ENCODE results near the gene PROSER2. TPM values are rescaled to one million over a fixed set of nuclear protein-coding genes. Genes with fewer than 3 reads are reported as not detected.
A peak's percentile ranks its signal among the peaks of the same experiment; 100 is the strongest.

The PROSER2 gene
- total RNA-seq, 1 experiment from 2014 or later = 19.5 TPM

DNA sequence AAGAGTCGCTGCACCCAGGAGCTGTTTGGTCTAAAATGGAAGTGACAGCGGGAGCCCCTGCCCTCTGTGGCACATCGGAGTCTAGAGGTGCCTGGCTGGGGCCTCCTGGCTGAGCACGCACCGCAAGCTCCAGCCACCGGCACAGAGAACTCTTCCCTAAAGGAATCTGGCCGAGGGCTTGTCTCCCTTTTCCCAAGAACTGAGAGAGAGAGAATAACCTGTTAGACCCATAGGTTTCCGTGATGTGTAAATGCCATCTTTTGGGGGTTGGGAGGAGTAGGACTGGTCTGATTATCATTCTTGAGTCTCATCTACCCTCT lies 47.3 kb downstream of the PROSER2 start:
- H3K4me3 Mint-ChIP-seq (ENCODE audit: low read depth, unreplicated experiment) = no peak overlapping the region
- TF ChIP-seq, protein P1, sequence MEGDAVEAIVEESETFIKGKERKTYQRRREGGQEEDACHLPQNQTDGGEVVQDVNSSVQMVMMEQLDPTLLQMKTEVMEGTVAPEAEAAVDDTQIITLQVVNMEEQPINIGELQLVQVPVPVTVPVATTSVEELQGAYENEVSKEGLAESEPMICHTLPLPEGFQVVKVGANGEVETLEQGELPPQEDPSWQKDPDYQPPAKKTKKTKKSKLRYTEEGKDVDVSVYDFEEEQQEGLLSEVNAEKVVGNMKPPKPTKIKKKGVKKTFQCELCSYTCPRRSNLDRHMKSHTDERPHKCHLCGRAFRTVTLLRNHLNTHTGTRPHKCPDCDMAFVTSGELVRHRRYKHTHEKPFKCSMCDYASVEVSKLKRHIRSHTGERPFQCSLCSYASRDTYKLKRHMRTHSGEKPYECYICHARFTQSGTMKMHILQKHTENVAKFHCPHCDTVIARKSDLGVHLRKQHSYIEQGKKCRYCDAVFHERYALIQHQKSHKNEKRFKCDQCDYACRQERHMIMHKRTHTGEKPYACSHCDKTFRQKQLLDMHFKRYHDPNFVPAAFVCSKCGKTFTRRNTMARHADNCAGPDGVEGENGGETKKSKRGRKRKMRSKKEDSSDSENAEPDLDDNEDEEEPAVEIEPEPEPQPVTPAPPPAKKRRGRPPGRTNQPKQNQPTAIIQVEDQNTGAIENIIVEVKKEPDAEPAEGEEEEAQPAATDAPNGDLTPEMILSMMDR (IDR thresholded peaks at IDR 0.05; ENCODE audit: unreplicated experiment) = no peak
- peaks cover 33% of the 10 kb centered on the region for H3K36me3 Mint-ChIP-seq (ENCODE audit: insufficient read depth, unreplicated experiment)
- intact Hi-C loops (cut with micrococcal nuclease; ENCODE audit: unreplicated experiment) = no loop called here
- H3K27me3 Mint-ChIP-seq (ENCODE audit: unreplicated experiment) = no peaks in the 10 kb centered on the region
- CTCF ChIA-PET = interaction anchor here (0.5 kb wide), 1 partner anchor 264 kb away, joined by 3 read pairs; no protein-coding TSS in a partner anchor
- BruUV-seq (replicated peaks) = no TSS peak
- no peaks in the 10 kb centered on the region for H3K9me3 Mint-ChIP-seq (ENCODE audit: low read depth, unreplicated experiment)
- no peak for DNase-seq
- H3K27ac Mint-ChIP-seq (ENCODE audit: unreplicated experiment) = no peak overlapping the region
- peaks cover 14% of the 10 kb centered on the region for H3K4me1 Mint-ChIP-seq (ENCODE audit: low read depth, unreplicated experiment)

DNA sequence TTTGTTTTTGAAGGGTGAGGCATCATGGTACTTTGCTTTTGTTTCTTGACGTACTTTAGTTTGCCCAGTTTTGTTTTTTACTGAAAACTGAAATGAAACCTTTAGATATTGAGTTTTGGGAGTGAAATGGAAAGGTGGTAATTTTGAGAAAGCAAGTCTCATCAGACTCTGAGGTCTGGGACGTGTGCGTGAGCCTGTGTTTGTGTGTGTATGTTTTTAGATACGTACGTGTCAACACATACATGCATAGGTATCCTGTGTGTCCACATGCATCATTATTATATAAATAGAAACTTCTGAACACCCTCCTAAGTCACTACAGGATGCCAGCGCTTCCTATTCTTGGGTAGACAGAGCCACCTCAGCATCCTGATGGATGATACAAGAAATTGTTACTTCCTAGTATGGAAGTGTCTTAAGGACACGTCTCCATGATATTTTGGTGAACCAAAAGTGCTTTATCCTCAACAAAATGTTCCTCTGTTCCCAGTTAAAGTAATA lies 47.8 kb downstream of the PROSER2 start:
- no TSS peak for BruUV-seq (replicated peaks)
- CTCF ChIA-PET = no interaction called here
- Mint-ChIP-seq H3K4me3 (ENCODE audit: low read depth, unreplicated experiment) (no peak overlapping the region), H3K9me3 (ENCODE audit: low read depth, unreplicated experiment) (no peaks in the 10 kb centered on the region), H3K27ac (ENCODE audit: unreplicated experiment) (no peak overlapping the region), H3K4me1 (ENCODE audit: low read depth, unreplicated experiment) (peaks cover 19% of the 10 kb centered on the region), H3K27me3 (ENCODE audit: unreplicated experiment) (no peaks in the 10 kb centered on the region), H3K36me3 (ENCODE audit: insufficient read depth, unreplicated experiment) (peaks cover 34% of the 10 kb centered on the region)
- intact Hi-C loops (cut with micrococcal nuclease; ENCODE audit: unreplicated experiment) = no loop called here
- no peak for DNase-seq
- TF ChIP-seq, protein P1 (IDR thresholded peaks at IDR 0.05; ENCODE audit: unreplicated experiment) = no peak

DNA sequence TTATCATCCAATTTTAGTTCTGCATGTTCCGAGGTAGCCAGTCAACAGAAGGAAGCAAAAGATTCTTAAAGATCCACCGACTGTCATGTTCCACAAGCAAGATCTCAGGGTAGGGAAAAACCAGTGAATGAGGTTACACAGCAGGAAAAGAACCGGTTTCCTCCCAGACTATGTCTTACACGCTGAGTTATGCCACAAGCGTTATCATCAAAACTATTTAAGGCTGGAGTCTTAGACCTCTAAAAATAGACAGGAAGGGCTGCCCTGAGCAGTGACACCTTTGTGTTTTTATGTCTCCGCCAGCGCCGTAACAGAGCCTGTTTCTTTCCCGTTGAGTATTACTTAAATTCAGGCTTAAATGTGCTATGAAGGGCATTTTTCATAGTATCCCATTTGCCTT lies 48.3 kb downstream of the PROSER2 start:
- BruUV-seq (replicated peaks) = no TSS peak
- no peaks in the 10 kb centered on the region for H3K27me3 Mint-ChIP-seq (ENCODE audit: unreplicated experiment)
- no peak overlapping the region for H3K27ac Mint-ChIP-seq (ENCODE audit: unreplicated experiment)
- no peaks in the 10 kb centered on the region for H3K9me3 Mint-ChIP-seq (ENCODE audit: low read depth, unreplicated experiment)
- H3K36me3 Mint-ChIP-seq (ENCODE audit: insufficient read depth, unreplicated experiment) = peaks cover 36% of the 10 kb centered on the region
- TF ChIP-seq, protein P1 (IDR thresholded peaks at IDR 0.05; ENCODE audit: unreplicated experiment) = no peak
- no peak overlapping the region for H3K4me3 Mint-ChIP-seq (ENCODE audit: low read depth, unreplicated experiment)
- DNase-seq = no peak
- intact Hi-C loops (cut with micrococcal nuclease; ENCODE audit: unreplicated experiment) = no loop called here
- CTCF ChIA-PET = no interaction called here
- peaks cover 24% of the 10 kb centered on the region for H3K4me1 Mint-ChIP-seq (ENCODE audit: low read depth, unreplicated experiment)

DNA sequence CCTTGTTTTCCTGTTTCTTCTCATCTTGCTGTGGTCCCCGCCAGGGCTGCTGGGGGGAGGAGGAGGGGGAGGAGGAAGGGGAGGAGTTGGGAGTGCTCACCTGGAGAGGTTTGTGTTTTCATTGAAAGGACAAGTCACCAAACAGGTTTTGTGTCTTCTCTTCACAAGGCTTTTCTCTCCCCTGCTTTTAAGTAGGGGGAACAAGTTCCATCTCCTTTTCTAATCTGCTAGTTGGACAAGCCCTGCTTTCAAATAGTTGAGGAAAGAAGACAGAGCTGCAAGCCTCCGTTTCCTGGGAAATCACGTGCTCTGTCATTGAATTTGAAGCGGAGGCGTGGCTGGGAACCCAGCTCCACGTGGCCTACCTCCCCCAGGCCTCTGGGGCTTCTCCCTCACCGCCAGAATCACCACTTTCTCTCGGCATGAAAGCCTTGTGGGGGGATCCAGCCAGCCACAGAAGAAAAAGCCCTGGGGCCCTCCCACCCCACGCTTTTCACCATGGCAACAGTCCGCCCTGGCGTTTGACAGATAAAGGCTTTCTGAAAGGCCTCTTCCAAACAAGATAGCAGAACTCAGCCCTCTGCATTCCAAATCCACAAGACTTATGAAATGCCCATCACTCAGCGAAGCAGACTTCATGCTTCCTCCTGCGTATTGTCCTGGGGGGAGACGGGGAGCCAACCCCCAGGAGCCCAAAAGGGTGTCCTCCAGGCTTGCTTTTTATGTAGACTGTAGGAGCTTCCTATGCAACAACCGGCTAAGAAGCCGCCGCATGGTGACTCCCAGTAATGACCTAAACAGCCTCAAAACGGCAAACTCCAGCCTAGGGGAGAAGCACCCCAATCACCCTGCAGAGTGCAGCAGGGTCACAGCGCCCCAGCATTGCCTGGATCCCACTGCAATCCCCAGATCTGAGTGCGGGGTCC lies 51.7 kb downstream of the PROSER2 start:
- H3K4me1 Mint-ChIP-seq (ENCODE audit: low read depth, unreplicated experiment) = peaks cover 40% of the 10 kb centered on the region
- peaks cover 33% of the 10 kb centered on the region for H3K36me3 Mint-ChIP-seq (ENCODE audit: insufficient read depth, unreplicated experiment)

More for the DNA sequence above, 51.7 kb downstream of the PROSER2 start:
- CTCF ChIA-PET = no interaction called here
- DNase-seq = peak; percentile 74
- peak overlapping the region; percentile 66 for H3K4me3 Mint-ChIP-seq (ENCODE audit: low read depth, unreplicated experiment)
- H3K27ac Mint-ChIP-seq (ENCODE audit: unreplicated experiment) = peak overlapping the region; percentile 90
- TF ChIP-seq, protein P1 (IDR thresholded peaks at IDR 0.05; ENCODE audit: unreplicated experiment) = no peak
- no peaks in the 10 kb centered on the region for H3K9me3 Mint-ChIP-seq (ENCODE audit: low read depth, unreplicated experiment)
- H3K27me3 Mint-ChIP-seq (ENCODE audit: unreplicated experiment) = no peaks in the 10 kb centered on the region
- intact Hi-C loops (cut with micrococcal nuclease; ENCODE audit: unreplicated experiment) = loop anchor here (2.0 kb wide), 1 partner anchor 44 kb away; no protein-coding TSS in a partner anchor
- TSS peak; percentile 86 for BruUV-seq (replicated peaks)
